K562 (cell line): ENCODE measurements around the gene ATL3. TPM values are rescaled to one million over a fixed set of nuclear protein-coding genes. Genes with fewer than 3 reads are reported as not detected.
A peak's percentile ranks its signal among the peaks of the same experiment; 100 is the strongest.

Source experiments
- ARID2 ChIP-seq: fragments of 450-650 bp; IDR thresholded peaks from 2 replicates; pipeline ENCODE4 v1.6.1; 2017; ENCODE audit warnings: antibody characterized with exemption, mild to moderate bottlenecking
- CBX3 ChIP-seq, 2 experiments: IDR thresholded peaks; 1 replicate in 1 of 2; 2 replicates in 1 of 2; pipeline ENCODE4 v1.6.1; 2012; ENCODE audit warnings: inconsistent platforms in 2 of 2, low read length in 2 of 2, borderline replicate concordance in 1 of 2, control low read depth in 1 of 2
- EP400 ChIP-seq: fragments of 450-650 bp; IDR thresholded peaks from 2 replicates; pipeline ENCODE4 v1.6.1; 2017; ENCODE audit warnings: antibody characterized with exemption, mild to moderate bottlenecking, moderate library complexity
- FIP1L1 ChIP-seq: fragments of 200-400 bp; formaldehyde crosslinking; IDR thresholded peaks from 2 replicates; pipeline ENCODE4 v1.6.1; 2018; ENCODE audit warnings: mild to moderate bottlenecking, low read depth, low read length; ENCODE audit not compliant: poor library complexity, severe bottlenecking
- HBP1 ChIP-seq: fragments of 450-650 bp; formaldehyde crosslinking; IDR thresholded peaks from 2 replicates; pipeline ENCODE4 v1.4.0; 2022; ENCODE audit warnings: missing genetic modification characterization
- MIER1 ChIP-seq: fragments of 450-650 bp; IDR thresholded peaks from 2 replicates; pipeline ENCODE4 v1.6.1; 2016; ENCODE audit warnings: antibody characterized with exemption, mild to moderate bottlenecking, low read depth
- MXD1 ChIP-seq: fragments of 250-450 bp; sonication (Bioruptor Pico); IDR thresholded peaks from 2 replicates; pipeline ENCODE4 v1.8.0; 2021; ENCODE audit warnings: borderline replicate concordance, mild to moderate bottlenecking, moderate library complexity; ENCODE audit not compliant: poor library complexity, severe bottlenecking
- MYC ChIP-seq, 2 experiments: fragments of 250-450 bp in 1 of 2; sonication (Bioruptor Pico) in 1 of 2; IDR thresholded peaks; 2 replicates each; pipeline versions ENCODE4 v1.5.1 to v1.6.1; 2012 to 2021; ENCODE audit warnings: low read depth in 2 of 2, borderline replicate concordance in 1 of 2, improper control_type of control experiment in 1 of 2, low read length in 1 of 2, mild to moderate bottlenecking in 1 of 2, moderate library complexity in 1 of 2
- RNF219 ChIP-seq: fragments of 250-450 bp; sonication (Bioruptor Pico); IDR thresholded peaks from 2 replicates; pipeline ENCODE4 v1.5.0; 2022; ENCODE audit warnings: mild to moderate bottlenecking
- SMAD3 ChIP-seq: fragments of 450-650 bp; formaldehyde crosslinking; conservative IDR thresholded peaks from 2 replicates; pipeline ENCODE4 v1.4.0; 2020; ENCODE audit warnings: mild to moderate bottlenecking
- SMARCA4 ChIP-seq: fragments of 450-650 bp; IDR thresholded peaks from 2 replicates; pipeline ENCODE4 v1.6.1; 2016
- TCF15 ChIP-seq: fragments of 250-450 bp; sonication (Bioruptor Pico); IDR thresholded peaks from 2 replicates; pipeline ENCODE4 v1.8.0; 2022; ENCODE audit warnings: moderate library complexity, mild to moderate bottlenecking, inconsistent platforms
- TCF7 ChIP-seq: sonication (generic); IDR thresholded peaks from 2 replicates; pipeline ENCODE4 v1.6.1; 2016; ENCODE audit warnings: antibody characterized with exemption, borderline replicate concordance
- ZFPM2 ChIP-seq: fragments of 250-450 bp; sonication (Bioruptor Pico); IDR thresholded peaks from 2 replicates; pipeline ENCODE4 v1.5.1; 2022; ENCODE audit warnings: mild to moderate bottlenecking
- ZNF41 ChIP-seq: fragments of 250-450 bp; sonication (Bioruptor Pico); conservative IDR thresholded peaks from 2 replicates; pipeline ENCODE4 v1.4.0; 2020; ENCODE audit warnings: mild to moderate bottlenecking
- polyA plus RNA-seq, 8 experiments: library from polyadenylated mRNA; depleted of rRNA in 4 of 8; stranded (reverse) in 5 of 8; unstranded in 3 of 8; fragments of >200 nt; fragmentation: Nextera tagmentation in 2 of 8; fragmentation: Illumina TruSeq in 1 of 8; extraction: Ambion mirVana in 2 of 8; extraction: Trizol in 1 of 8; gene quantifications; 2 replicates each; pipeline versions ENCODE4 v1.2.1 to v1.2.3, GENCODE V29; 2011 to 2014; ENCODE audit warnings: inconsistent platforms in 1 of 8, missing spikeins in 1 of 8
- total RNA-seq, 7 experiments: library from RNA; depleted of rRNA in 6 of 7; stranded (reverse); fragments of >200 nt in 6 of 7; fragmentation: Illumina TruSeq in 2 of 7; extraction: Trizol in 2 of 7; gene quantifications; 2 replicates each; pipeline versions ENCODE4 v1.2.1 to v1.2.3, GENCODE V29; 2011 to 2021; ENCODE audit warnings: low replicate concordance in 1 of 7
- TF ChIP-seq, protein P1 (sequence below): fragments of 450-650 bp; IDR thresholded peaks from 2 replicates; pipeline ENCODE4 v1.6.1; 2017; ENCODE audit warnings: mild to moderate bottlenecking, moderate library complexity
- TF ChIP-seq, protein P2 (sequence below): sonication (generic); formaldehyde crosslinking; IDR thresholded peaks from 2 replicates; pipeline ENCODE4 v1.8.1; 2023; ENCODE audit warnings: mild to moderate bottlenecking, missing genetic modification reagents
- TF ChIP-seq, protein P3 (sequence below): fragments of 450-650 bp; IDR thresholded peaks from 2 replicates; pipeline ENCODE4 v1.6.1; 2016

ATL3 gene
- total and polyA plus RNA-seq, 9 of the 15 experiments (the other 6 are each of a cell fraction or from before 2014, with no cell fraction given): 18.2 to 39.8 (median 23.9) TPM

- TF ChIP-seq MXD1 (CRISPR knock-in tag) (peak; percentile 7), TCF15 (CRISPR knock-in tag) (peak; percentile 78; the same call in 1 of the 2 replicates), FIP1L1 (peak; percentile 87), CBX3 (IDR thresholded peaks at IDR 0.05; ENCODE audit: borderline replicate concordance in 1 of 2, low read length in 2 of 2) (peak in 1 of 2 experiments; percentile 99; a peak in 2 of 3 replicates), RNF219 (CRISPR knock-in tag) (no peak), SMARCA4 (no peak), SMAD3 (CRISPR knock-in tag) (peak; percentile 76), MYC (IDR thresholded peaks at IDR 0.05; ENCODE audit: low read depth, low read length) (peak; percentile 99), MYC (CRISPR knock-in tag; IDR thresholded peaks at IDR 0.05; ENCODE audit: borderline replicate concordance, low read depth) (0 out of 2 replicates have a peak, but pooled peaks have one; percentile 20), TCF7 (no peak; the same call in 1 of the 2 replicates), EP400 (peak; percentile 95), MIER1 (no peak), ZNF41 (CRISPR knock-in tag) (0 out of 2 replicates have a peak, but pooled peaks have one; percentile 37), HBP1 (CRISPR knock-in tag) (no peak), ZFPM2 (no peak), ARID2 (no peak)
- TF ChIP-seq, protein P1, sequence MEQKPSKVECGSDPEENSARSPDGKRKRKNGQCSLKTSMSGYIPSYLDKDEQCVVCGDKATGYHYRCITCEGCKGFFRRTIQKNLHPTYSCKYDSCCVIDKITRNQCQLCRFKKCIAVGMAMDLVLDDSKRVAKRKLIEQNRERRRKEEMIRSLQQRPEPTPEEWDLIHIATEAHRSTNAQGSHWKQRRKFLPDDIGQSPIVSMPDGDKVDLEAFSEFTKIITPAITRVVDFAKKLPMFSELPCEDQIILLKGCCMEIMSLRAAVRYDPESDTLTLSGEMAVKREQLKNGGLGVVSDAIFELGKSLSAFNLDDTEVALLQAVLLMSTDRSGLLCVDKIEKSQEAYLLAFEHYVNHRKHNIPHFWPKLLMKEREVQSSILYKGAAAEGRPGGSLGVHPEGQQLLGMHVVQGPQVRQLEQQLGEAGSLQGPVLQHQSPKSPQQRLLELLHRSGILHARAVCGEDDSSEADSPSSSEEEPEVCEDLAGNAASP: no peak
- TF ChIP-seq, protein P2, sequence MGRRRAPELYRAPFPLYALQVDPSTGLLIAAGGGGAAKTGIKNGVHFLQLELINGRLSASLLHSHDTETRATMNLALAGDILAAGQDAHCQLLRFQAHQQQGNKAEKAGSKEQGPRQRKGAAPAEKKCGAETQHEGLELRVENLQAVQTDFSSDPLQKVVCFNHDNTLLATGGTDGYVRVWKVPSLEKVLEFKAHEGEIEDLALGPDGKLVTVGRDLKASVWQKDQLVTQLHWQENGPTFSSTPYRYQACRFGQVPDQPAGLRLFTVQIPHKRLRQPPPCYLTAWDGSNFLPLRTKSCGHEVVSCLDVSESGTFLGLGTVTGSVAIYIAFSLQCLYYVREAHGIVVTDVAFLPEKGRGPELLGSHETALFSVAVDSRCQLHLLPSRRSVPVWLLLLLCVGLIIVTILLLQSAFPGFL (CRISPR knock-in tag): peak; percentile 98
- TF ChIP-seq, protein P3, sequence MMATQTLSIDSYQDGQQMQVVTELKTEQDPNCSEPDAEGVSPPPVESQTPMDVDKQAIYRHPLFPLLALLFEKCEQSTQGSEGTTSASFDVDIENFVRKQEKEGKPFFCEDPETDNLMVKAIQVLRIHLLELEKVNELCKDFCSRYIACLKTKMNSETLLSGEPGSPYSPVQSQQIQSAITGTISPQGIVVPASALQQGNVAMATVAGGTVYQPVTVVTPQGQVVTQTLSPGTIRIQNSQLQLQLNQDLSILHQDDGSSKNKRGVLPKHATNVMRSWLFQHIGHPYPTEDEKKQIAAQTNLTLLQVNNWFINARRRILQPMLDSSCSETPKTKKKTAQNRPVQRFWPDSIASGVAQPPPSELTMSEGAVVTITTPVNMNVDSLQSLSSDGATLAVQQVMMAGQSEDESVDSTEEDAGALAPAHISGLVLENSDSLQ: no peak; the same call in 1 of the 2 replicates
These were observed at the start of gene ATL3 (continued) for GRCh38 chr11:63671322-63672155.
